ENCODE results near the gene BLVRA.
"Not testable (repeated sequence)": the region's sequence is repeated elsewhere in the genome, so short reads cannot be mapped to it uniquely, and the experiment has no call there.

Gene BLVRA

GRCh38 chr7:43769791-43770465 is 11.4 kb downstream of the BLVRA start:
- no peak for DNase-seq

GRCh38 chr7:43771128-43771527 is 12.6 kb downstream of the BLVRA start:
- no peak for DNase-seq

GRCh38 chr7:43771573-43771972 is 13.1 kb downstream of the BLVRA start:
- no peak for DNase-seq

GRCh38 chr7:43773268-43773667 is 14.8 kb downstream of the BLVRA start:
- DNase-seq: not testable (repeated sequence)

GRCh38 chr7:43775255-43775654 is 16.8 kb downstream of the BLVRA start:
- not testable (repeated sequence) for DNase-seq

- DNase-seq: not testable (repeated sequence)
Observed at GRCh38 chr7:43778293-43779044, 20.0 kb downstream of the BLVRA start.

- DNase-seq: no peak
Observed at GRCh38 chr7:43779045-43779812, 20.7 kb downstream of the BLVRA start.

GRCh38 chr7:43781726-43782607 is 23.5 kb downstream of the BLVRA start:
- no peak for DNase-seq

- no peak for DNase-seq
Observed at GRCh38 chr7:43782768-43783555, 24.5 kb downstream of the BLVRA start.

- no peak for DNase-seq
Observed at GRCh38 chr7:43784030-43784584, 25.6 kb downstream of the BLVRA start.

GRCh38 chr7:43784585-43785087 is 26.2 kb downstream of the BLVRA start:
- not testable (repeated sequence) for DNase-seq

- DNase-seq: no peak
Observed at GRCh38 chr7:43785420-43785819, 26.9 kb downstream of the BLVRA start.

GRCh38 chr7:43787771-43788170 is 29.3 kb downstream of the BLVRA start:
- no peak for DNase-seq

GRCh38 chr7:43790006-43790405 is 31.5 kb downstream of the BLVRA start:
- no peak for DNase-seq

- no peak for DNase-seq
Observed at GRCh38 chr7:43790834-43791233, 32.4 kb downstream of the BLVRA start.

- DNase-seq: no peak
Observed at GRCh38 chr7:43791665-43792064, 33.2 kb downstream of the BLVRA start.

GRCh38 chr7:43792471-43793150 is 34.1 kb downstream of the BLVRA start:
- DNase-seq: no peak

- DNase-seq: no peak
Observed at GRCh38 chr7:43799605-43800004, 41.1 kb downstream of the BLVRA start.

GRCh38 chr7:43803865-43804264 is 45.4 kb downstream of the BLVRA start:
- no peak for DNase-seq

- no peak for DNase-seq
Observed at GRCh38 chr7:43808410-43808809, 49.9 kb downstream of the BLVRA start.
